GM21381 (cell line): ENCODE results near the gene ZBTB8B.
"Not testable (repeated sequence)": the region's sequence is repeated elsewhere in the genome, so short reads cannot be mapped to it uniquely, and the experiment has no call there.

Experiments
- ATAC-seq: cut with Tn5 transposase; IDR thresholded peaks from one replicate; pipeline ENCODE4 v1.9.1; 2021; ENCODE audit warnings: mild to moderate bottlenecking, moderate library complexity; ENCODE audit not compliant: unreplicated experiment

The ZBTB8B gene

DNA sequence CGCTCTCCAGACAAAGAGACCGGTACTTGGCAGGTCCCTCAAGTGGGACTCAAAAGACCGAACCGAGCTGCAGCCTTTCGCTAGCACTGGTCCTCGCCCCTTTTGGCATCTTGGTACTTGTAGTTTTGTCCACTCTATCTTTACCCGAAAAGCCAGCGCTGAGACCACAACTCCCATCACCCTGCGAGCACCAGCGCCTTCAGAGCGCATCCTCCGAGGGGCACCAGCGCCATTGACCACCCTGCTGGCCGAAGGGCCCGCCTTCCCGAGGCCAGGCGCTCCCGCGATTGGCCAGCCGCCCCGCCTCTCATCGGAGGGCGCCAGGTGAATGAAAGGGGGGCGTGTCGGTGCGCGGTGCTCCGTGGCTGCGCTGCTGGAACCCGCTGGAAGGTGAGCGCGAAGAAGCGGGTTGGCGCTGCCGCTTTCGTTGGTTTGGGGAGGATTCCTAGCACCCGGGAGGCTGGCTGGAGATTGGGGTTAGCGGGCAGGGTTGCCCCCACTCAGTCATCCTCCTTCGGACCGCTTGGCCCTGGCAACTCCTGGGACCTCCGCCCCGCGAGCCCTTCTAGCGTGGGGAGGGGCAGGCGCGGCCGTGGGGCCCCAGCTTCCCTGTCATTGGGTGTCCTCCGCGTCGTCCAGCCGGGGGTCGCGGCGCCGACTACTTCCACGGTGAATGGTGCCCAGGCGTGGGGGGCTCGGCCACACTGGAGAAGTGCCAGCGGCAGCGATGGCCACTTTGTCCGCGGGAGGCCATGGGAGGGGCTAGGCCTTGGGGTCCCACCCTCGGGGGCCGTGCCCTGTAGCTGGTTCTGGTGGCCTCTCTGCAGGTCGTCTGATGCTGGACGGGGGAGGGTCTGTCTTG, at the start of gene ZBTB8B:
ZBTB8B (plus strand) TSS at position 357 of the 862 bp plus-strand sequence. CDS start 5,553 bp downstream, outside the sequence.
- ATAC-seq = no peak

DNA sequence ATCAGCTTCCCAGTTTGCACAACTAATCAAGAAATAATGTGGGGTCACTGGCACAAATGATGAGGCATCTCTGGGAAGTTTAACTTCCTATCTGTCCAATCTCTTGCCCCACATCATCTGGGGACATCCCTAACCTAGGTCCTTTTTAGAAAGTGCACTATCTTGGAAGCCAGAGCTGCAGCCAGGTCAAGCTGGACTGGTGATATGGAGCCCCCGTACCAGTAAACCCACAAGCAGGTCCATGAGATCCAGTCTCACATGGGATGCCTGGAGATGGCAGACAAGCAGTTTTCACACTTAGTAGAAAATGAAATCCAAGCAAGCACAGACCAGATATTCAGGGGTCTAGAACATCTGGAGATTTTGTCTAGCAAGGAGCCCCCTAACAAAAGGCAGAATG, 43.1 kb upstream of the ZBTB8B start:
- no peak for ATAC-seq

DNA sequence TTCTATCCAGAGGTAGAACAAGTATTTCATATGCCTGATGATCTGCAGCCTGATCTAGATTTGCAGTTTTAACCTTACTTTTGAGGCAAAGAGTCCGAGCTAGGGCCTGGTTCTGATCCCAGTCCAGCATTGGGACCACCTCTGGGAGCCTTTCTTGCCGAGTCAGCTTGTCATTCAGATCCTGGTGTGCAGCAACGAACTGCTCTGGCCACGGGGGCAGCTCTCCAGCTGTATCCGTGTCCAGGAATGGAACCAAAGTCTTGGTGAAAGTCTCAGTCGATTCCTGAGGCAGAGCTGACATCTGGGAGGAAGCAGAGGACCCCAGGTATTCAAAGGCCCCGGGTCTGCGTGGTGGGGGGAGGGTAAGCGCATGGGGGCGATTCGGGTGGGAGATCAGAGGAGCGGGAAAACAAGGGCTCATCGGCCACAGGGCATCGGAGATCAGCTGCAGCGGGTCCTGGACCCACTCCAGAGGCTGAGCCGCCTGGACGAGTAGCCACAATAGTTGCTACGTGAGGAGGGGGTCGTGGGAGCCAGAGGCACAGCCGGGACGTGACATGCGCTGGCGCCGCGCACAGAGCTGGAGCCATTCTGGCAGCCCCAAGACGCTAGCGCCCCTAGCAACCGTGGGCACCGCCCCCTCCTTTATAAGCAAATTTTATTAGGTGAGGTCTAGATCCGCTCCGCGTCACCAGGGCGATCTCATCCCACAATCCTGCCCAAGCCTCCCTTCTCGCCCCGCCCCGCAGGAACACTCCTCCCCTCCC, 38.2 kb upstream of the ZBTB8B start:
- ATAC-seq = no peak

DNA sequence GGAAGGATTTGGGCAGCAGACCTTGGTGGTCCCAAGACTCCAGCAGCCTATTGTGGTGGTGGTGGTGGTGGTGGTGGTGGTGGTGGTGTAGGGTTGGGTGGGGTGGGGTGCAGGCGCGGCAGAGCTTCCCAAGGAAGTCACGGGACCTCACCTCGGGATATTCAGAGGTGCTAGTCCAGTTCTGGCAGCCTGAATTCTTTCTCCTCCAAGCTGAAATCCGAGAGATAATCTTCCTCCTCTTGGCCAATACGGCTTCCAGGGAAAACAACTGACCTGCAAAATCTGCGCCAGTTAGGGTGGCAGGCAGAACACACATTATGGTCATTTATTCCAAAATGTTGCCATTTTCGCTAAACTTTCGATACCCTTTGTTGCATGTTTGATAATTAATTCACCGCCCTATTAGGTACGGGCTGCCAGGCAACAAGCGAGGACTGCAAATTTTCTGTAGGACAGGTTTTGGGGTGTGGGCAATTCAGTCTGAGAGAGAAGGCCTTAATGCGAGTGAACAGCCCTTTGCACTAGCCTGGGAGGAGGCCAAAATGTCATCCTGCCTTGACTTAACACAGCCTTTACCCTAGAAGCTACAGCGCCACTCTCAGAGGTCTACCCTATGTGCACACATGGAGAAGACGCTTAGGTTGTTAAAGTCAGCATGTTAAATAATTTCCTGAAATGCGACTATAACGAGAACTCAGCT, 37.5 kb upstream of the ZBTB8B start:
- ATAC-seq = no peak

DNA sequence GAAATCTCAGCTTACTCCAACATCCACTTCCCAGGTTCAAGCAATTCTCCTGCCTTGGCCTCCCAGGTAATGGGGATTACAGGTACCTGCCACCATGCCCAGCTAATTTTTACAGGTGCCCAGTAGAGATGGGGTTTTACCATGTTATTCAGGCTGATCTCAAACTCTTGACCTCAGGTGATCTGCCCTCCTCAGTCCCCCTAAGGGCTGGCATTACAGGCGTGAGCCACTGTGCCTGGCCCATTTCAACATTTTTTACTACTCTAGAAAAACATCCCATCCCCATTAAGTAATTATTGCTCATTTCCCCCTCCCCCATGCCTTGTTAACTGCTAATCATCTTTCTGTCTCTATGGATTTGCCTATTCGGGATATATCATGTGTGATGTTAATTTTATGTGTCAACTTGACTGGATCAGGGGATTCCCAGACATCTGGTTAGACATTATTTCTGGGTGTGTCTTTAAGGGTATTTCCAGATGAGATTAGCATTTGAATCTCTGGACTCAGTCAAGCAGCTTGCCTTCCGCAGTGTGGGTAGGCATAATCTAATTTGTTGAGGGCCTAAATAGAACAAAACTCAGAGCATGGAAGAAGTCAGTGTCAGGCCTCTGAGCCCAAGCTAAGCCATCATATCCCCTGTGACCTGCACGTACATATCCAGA, 33.0 kb upstream of the ZBTB8B start:
- ATAC-seq = no peak

DNA sequence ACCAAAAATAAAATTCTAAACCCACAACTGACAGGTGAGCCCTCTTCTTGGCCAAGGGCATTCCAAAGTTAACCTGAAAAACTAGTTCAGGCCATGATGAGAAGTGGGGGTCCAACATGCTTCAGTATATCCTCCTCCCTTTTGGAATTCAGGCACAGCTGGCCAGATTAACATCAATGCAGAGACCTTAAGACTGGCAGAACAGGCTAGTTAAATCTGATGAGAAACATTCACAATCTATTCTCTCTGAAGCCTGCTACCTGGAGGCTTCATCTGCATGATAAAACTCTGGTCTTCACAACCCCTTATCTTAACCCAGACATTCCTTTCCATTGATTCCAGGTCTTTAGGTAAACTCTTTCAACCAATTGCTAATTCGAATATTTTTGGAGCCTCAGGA, 26.7 kb upstream of the ZBTB8B start:
- no peak for ATAC-seq

DNA sequence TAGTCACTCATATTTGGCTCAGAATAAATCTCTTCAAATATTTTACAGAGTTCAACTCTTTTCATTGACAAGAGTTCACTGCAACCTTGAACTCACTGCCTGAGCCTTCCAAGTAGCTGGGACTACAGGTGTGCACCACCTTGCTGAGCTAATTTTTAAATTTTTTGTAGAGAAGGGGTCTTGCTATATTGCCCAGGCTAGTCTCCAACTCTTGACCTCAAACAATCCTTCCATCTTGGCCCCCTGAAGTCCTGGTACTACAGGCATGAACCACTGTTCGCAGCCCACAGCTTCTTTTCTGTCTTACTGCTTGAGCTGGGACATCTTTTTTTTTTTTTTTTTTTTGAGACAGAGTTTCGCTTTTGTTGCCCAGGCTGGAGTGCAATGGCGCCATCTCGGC, 26.1 kb upstream of the ZBTB8B start:
- not testable (repeated sequence) for ATAC-seq

DNA sequence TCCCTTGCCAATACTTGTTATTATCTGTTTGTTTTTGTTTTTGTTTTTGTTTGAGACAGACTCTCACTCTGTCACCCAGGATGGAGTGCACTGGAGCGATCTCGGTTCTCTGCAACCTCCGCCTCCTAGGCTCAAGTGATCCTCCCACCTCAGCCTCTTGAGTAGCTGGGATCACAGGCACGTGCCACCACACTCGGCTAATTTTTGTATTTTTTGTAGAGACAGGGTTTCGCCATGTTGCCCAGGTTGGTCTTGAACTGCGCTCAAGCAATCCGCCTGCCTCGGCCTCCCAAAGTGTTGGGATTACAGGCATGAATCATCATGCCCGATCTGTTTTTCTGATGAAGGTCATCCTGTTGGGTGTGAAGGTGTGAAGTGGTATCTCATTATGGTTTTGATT, 23.4 kb upstream of the ZBTB8B start:
- not testable (repeated sequence) for ATAC-seq

DNA sequence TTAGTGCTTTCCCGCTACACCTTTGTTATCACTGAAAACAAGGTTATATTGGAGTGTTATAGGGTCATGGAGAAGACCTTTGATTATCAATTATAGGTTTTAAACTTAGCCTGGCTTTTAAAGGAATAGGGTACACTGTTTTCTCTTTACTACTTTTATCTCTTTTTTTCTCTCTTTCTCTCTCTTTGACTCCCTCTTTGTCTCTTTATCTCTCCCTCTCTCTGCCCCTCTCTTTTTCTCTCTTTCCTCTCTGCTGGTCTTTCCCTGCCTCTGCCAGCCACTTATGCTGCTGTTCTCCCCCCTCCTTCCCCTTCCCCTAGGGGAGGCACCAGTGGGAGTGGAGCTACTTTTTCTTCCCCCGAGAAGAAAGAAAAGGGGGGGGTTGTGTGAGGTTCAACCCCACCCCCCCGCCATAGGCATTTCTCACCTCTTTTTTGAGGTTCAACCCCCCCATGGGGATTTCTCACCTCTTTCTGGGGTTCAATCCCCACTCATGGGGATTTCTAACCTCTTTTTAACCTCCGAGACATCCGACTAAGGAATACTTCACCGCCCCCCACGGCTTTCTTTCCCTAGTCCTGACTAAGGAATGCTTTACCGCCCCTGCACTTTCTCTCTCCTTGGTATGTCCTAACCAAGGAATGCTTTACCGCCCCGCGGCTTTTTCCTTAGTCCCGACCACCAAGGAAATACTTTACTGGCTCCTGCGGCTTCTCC, 17.2 kb upstream of the ZBTB8B start:
- no peak for ATAC-seq

DNA sequence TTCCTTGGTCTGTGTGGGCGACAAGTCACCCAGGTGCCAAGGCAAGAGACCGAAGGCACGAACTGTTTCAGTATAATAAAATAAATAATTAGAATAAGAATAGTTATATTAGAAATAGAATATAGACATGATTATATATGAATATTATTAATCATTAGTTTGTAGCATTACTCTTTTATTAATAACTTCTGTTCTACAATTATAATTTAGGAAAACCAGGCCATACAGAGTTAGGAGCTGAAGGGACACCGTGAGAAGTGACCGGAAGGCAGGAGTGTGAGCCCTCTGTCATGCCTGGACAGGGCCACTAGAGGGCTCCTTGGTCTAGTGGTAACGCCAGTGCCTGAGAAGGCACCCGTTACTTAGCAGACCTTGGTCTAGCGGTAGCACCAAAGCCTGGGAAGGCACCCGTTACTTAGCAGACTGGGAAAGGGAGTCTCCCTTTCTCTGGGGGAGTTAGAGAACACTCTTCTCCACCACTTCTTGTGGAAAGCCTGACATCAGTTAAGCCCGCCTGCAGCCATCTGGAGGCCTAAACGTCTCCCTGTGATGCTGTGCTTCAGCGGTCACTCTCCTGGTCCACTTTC, 16.6 kb upstream of the ZBTB8B start:
- ATAC-seq = not testable (repeated sequence)

DNA sequence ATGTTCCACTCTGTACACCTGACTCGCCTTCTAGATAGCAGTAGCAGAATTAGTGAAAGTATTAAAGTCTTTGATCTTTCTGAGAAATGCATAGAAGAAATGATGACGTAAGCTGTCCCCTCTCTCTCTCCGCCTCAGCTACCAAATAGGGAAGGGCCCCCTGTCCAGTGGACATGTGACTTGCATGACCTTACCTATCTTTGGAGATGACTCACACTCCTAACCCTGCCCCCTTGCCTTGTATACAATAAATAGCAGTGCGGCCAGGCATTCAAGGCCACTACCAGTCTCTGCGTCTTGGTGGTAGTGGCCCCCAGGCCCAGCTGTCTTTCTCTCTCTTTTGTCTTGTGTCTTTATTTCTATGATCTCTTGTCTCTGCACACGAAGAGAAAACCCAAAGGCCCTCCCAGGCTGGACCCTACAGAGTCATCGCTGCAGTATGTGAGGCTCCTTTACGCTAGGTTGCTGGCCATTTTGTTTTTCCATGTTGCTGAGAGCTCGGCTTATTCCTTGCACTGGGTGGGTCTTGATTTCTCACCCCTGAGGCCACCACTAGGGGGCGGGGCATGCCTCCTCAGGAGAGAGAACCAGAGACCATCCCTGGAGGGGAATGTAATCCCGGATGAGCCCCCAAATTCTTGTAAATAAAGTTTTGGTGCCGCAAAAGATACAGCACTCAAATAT, 16.0 kb upstream of the ZBTB8B start:
- no peak for ATAC-seq

DNA sequence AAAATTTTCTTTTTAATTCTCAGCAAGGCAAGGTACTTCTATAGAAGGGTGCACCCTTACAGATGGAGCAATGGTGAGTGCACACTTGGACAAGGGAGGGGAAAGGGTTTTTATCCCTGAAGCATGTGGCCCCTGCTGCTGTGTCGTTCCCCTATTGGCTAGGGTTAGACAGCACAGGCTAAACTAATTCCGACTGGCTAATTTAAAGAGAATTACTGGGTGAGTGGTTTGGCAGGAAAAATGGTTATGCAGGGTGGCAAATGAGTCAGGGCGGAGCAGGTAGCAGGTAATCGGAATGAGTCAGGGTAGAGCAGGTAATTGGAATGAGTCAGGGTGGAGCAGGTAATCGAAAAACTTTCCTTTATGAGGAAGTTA, 15.4 kb upstream of the ZBTB8B start:
- not testable (repeated sequence) for ATAC-seq

DNA sequence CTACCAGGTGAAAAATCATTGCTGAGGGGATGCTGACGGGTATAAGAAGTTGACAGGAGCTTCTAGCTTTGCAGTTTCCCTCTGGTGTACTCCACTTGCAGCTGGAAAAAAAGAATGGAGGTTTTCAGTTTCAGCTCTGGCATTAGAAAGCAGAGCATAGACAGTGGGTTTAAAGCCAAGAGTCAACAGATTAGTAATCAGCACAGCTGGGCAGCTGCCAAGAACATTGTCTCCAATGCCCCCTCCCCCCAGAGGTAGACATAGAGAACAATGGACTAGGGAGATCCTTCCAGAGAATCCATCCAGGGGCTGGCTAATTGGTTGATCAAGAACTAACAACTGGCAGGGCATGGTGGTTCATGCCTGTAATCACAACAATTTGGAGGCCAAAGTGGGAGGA, 10.1 kb upstream of the ZBTB8B start:
- ATAC-seq = no peak

DNA sequence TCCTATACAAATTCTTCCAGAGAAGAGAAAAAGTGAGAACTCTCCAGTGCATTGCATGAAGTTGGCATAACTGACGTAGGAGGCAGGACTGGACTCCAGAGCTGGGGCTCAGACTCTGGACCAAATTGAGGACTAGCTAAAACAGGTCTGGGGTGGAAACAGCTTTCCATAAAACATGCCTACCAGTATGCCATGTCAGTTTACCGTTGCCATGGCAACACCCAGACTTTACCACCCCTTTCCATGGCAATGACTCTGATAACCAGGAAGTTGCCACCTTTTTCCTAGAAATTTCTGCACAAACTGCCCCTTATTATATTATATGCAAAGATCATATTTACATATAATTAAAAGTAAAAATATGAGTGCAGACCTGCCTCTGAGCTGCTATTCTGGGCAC, 8.9 kb upstream of the ZBTB8B start:
- ATAC-seq = no peak

DNA sequence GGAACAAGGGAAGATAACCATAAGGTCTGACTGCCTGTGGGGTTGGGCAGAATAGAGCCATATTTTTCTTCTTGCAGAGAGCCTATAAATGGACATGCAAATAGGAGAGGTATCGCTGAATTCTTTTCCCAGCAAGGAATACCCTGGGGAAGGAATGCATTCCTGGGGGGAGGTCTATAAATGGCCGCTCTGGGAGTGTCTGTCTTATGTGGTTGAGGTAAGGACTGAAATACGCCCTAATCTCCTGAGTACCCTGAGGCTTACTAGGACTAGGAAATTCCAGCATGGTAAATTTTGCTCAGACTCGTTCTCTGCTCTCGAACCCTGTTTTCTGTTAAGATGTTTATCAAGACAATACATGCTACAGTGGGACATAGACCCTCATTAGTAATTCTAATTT, 6.1 kb upstream of the ZBTB8B start:
- ATAC-seq = not testable (repeated sequence)

DNA sequence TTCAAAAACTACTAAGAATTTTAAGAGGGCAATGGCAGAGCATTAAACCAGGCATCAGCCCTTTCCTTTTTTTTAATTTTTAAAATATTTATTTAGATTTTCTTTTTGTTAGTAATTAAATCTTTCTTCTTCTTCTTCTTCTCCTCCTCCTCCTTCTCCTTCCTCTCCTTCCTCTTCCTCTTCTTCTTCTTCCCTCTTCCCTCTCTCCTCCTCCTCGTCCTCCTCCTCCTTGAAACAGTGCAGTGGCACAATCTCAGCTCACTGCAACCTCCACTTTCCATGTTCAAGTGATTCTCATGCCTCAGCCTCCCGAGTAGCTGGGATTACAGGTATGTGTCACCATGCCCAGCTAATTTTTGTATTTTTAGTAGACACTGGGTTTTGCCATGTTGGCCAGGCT, 1.9 kb upstream of the ZBTB8B start:
- ATAC-seq = not testable (repeated sequence)

DNA sequence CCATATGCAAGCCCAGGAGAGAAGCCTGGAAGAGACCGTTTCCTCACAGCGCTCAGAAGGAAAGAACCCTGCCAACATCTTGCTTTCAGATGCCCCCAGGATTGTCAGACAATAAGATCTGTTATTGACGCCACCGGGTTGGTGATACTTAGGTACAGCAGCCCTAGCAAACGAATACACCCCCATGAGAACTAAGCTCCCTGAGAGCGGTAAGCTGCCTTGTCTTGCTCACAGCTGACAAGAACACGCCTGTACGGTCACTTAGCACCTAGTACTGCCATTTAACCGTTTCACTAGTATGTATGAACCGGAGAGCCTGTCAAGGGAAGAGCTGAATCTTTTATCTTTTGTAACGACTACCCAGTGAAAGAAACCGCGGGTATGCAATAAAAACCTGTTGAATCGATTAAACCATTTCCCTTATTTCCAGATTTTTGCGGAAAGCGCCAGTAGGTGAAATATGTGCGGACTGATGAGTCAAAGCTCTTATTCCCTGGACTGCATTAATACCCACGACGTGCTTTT, 619 bp upstream of the ZBTB8B start:
- ATAC-seq = no peak

DNA sequence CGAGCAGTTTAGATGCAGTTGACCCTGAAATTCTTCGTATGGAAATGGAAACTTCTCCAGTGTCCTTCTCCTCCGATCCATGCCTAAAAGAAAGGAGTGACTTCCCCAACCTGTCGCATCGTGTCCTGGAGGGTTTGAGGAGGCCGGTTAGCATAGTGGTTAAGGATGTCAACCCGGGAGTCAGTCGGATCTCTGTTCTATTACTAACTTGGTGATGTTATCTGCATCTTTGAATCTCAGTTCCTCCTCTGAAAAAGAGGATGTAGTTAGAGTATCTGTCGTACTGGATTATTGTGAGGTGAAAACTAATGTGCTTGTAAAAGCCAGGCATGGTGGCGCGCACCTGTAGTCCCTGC, 684 bp downstream of the ZBTB8B start:
- no peak for ATAC-seq

DNA sequence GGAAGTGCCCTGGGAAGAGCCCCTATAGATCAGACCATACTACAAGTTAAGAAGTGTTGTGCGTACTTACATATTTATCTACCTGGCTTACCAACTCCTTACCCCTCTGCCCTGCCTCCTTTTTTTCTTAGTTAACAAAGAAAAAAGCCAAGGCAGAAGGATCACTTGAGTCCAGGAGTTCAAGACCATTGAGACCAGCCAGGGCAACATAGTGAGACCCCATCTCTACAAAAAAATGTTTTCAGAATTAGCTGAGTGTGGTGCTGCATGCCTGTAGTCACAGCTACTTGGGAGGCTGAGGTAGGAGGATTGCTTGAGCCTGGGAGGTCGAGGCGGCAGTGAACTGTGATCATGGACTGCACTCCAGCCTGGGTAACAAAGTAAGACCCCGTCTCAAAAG, 1.9 kb downstream of the ZBTB8B start:
- no peak for ATAC-seq
